GM04504 (cell line): ENCODE data around the gene TST.

Experiments used
- DNase-seq: peaks from one replicate; pipeline ENCODE4 v3.0.0-alpha.2; 2012; ENCODE audit warnings: low read depth

Gene TST

GRCh38 chr22:36981247-36981775, 37.9 kb downstream of the TST start:
- no peak for DNase-seq

- no peak for DNase-seq
Measured at GRCh38 chr22:36979016-36979910, 40.0 kb downstream of the TST start.

GRCh38 chr22:36977947-36978660, 41.1 kb downstream of the TST start:
- peak; percentile 51 for DNase-seq

- DNase-seq, result no peak
Measured at GRCh38 chr22:36977401-36977861, 41.8 kb downstream of the TST start.

GRCh38 chr22:36976606-36977005, 42.6 kb downstream of the TST start:
- DNase-seq, result no peak

- DNase-seq, result no peak
Measured at GRCh38 chr22:36971341-36972125, 47.7 kb downstream of the TST start.

GRCh38 chr22:36968249-36968964, 50.8 kb downstream of the TST start:
- DNase-seq, result no peak

- no peak for DNase-seq
Measured at GRCh38 chr22:36966851-36967540, 52.3 kb downstream of the TST start.

GRCh38 chr22:36965696-36966095, 53.6 kb downstream of the TST start:
- DNase-seq, result no peak

- DNase-seq, result no peak
Measured at GRCh38 chr22:36964106-36964505, 55.1 kb downstream of the TST start.

GRCh38 chr22:36963302-36963701, 55.9 kb downstream of the TST start:
- DNase-seq, result no peak

GRCh38 chr22:36961626-36962025, 57.6 kb downstream of the TST start:
- DNase-seq, result no peak
